ENCODE results near the gene ARID1B. TPM values are rescaled to one million over a fixed set of nuclear protein-coding genes. Genes with fewer than 3 reads are reported as not detected.

The ARID1B gene
- total RNA-seq, 2 donors from 2014 or later: 65.1 to 99.4 TPM

GRCh38 chr6:156875062-156875461 lies 97.9 kb downstream of the ARID1B start:
- H3K27ac ChIP-seq: no peak overlapping the region
- H3K4me1 ChIP-seq (replicated peaks): no peaks in the 10 kb centered on the region
- no peak for DNase-seq (ENCODE audit: low spot score)
- TF ChIP-seq CTCF (IDR thresholded peaks at IDR 0.05) (no peak), POLR2AphosphoS5 (IDR thresholded peaks at IDR 0.05) (no peak), POLR2A (IDR thresholded peaks at IDR 0.05) (no peak)
- no peak overlapping the region for H3K4me3 ChIP-seq
- 77% methylated on average over 2 of the region's 2 CpGs for WGBS
- H3K36me3 ChIP-seq: no peaks in the 10 kb centered on the region
- no peaks in the 10 kb centered on the region for H3K9me3 ChIP-seq
- intact Hi-C loops (cut with DNase I): no loop called here
- H3K27me3 ChIP-seq (replicated peaks; ENCODE audit: insufficient read depth): no peaks in the 10 kb centered on the region

- no peak for DNase-seq (ENCODE audit: low spot score)
- intact Hi-C loops (cut with DNase I): no loop called here
- Histone ChIP-seq H3K4me3 (no peak overlapping the region), H3K27ac (no peak overlapping the region), H3K36me3 (no peaks in the 10 kb centered on the region), H3K4me1 (replicated peaks) (no peaks in the 10 kb centered on the region), H3K27me3 (replicated peaks; ENCODE audit: insufficient read depth) (no peaks in the 10 kb centered on the region), H3K9me3 (no peaks in the 10 kb centered on the region)
- no peak for TF ChIP-seq POLR2A (IDR thresholded peaks at IDR 0.05)
- TF ChIP-seq CTCF (IDR thresholded peaks at IDR 0.05): peak in 1 of 4 experiments; percentile 14
- 91% methylated on average over 11 of the region's 11 CpGs for WGBS
Observed at GRCh38 chr6:156876302-156876701, 99.1 kb downstream of the ARID1B start.

GRCh38 chr6:156877126-156877863 lies 100.1 kb downstream of the ARID1B start:
- Histone ChIP-seq H3K27ac (no peak overlapping the region), H3K4me1 (replicated peaks) (no peaks in the 10 kb centered on the region), H3K4me3 (no peak overlapping the region), H3K27me3 (replicated peaks; ENCODE audit: insufficient read depth) (no peaks in the 10 kb centered on the region), H3K36me3 (no peaks in the 10 kb centered on the region), H3K9me3 (no peaks in the 10 kb centered on the region)
- no peak for DNase-seq (ENCODE audit: low spot score)
- WGBS: 66% methylated on average over 10 of the region's 10 CpGs
- TF ChIP-seq POLR2A (IDR thresholded peaks at IDR 0.05): no peak
- TF ChIP-seq CTCF (IDR thresholded peaks at IDR 0.05): no peak
- TF ChIP-seq POLR2AphosphoS5 (IDR thresholded peaks at IDR 0.05): no peak
- intact Hi-C loops (cut with DNase I): no loop called here

- 88% methylated on average over 4 of the region's 4 CpGs for WGBS
- no peaks in the 10 kb centered on the region for H3K36me3 ChIP-seq
- H3K4me1 ChIP-seq (replicated peaks): no peaks in the 10 kb centered on the region
- no peak for DNase-seq (ENCODE audit: low spot score)
- no peaks in the 10 kb centered on the region for H3K27me3 ChIP-seq (replicated peaks; ENCODE audit: insufficient read depth)
- H3K9me3 ChIP-seq: no peaks in the 10 kb centered on the region
- intact Hi-C loops (cut with DNase I): no loop called here
- H3K4me3 ChIP-seq: no peak overlapping the region
- no peak overlapping the region for H3K27ac ChIP-seq
- TF ChIP-seq POLR2AphosphoS5 (IDR thresholded peaks at IDR 0.05) (no peak), CTCF (IDR thresholded peaks at IDR 0.05) (no peak), POLR2A (IDR thresholded peaks at IDR 0.05) (no peak)
Observed at GRCh38 chr6:156878681-156879080, 101.5 kb downstream of the ARID1B start.

GRCh38 chr6:156879186-156879585 lies 102.0 kb downstream of the ARID1B start:
- H3K36me3 ChIP-seq: no peaks in the 10 kb centered on the region
- H3K27ac ChIP-seq: no peak overlapping the region
- no peak for DNase-seq (ENCODE audit: low spot score)
- no peaks in the 10 kb centered on the region for H3K9me3 ChIP-seq
- TF ChIP-seq CTCF (IDR thresholded peaks at IDR 0.05): no peak
- TF ChIP-seq POLR2AphosphoS5 (IDR thresholded peaks at IDR 0.05): no peak
- TF ChIP-seq POLR2A (IDR thresholded peaks at IDR 0.05): no peak
- intact Hi-C loops (cut with DNase I): no loop called here
- H3K4me3 ChIP-seq: no peak overlapping the region
- H3K4me1 ChIP-seq (replicated peaks): no peaks in the 10 kb centered on the region
- no peaks in the 10 kb centered on the region for H3K27me3 ChIP-seq (replicated peaks; ENCODE audit: insufficient read depth)
- 68% methylated on average over 4 of the region's 4 CpGs for WGBS

Data from prostate gland (tissue), 2 donors.